IMR-90 (cell line): ENCODE results near the gene HOXD3. TPM values are rescaled to one million over a fixed set of nuclear protein-coding genes. Genes with fewer than 3 reads are reported as not detected.

ENCODE experiments used
- ATAC-seq: fragments of 200-7000 bp; cut with Tn5 transposase; 2 replicates; pipeline ENCODE4 v1.9.1; 2020; ENCODE audit warnings: low read depth, mild to moderate bottlenecking, moderate library complexity
- BruUV-seq: library from RNA; stranded (reverse); fragments of 400-500 nt; replicated peaks from 2 replicates; lab custom pipeline; 2021; lab: Mats Ljungman, UMichigan
- CTCF ChIA-PET: fragments of 300-600 bp; formaldehyde crosslinking; extraction: SDS; loops from one replicate; lab custom pipeline; 2021; ENCODE audit warnings: antibody characterized with exemption; lab: Yijun Ruan, JAX
- POLR2A ChIA-PET: fragments of 300-600 bp; sonication (Branson Sonifier 250); formaldehyde crosslinking; loops from one replicate; lab custom pipeline; 2022; ENCODE audit warnings: antibody characterized with exemption; ENCODE audit not compliant: unreplicated experiment; lab: Charles Lee
- DNase-seq: peaks from one replicate; pipeline ENCODE4 v3.0.0; 2013
- H2AFZ ChIP-seq: replicated peaks from 2 replicates; pipeline ENCODE3; 2013; ENCODE audit warnings: low read length, mild to moderate bottlenecking; ENCODE audit not compliant: poor library complexity
- H2AK5ac ChIP-seq: 2 replicates; pipeline ENCODE4 v1.6.1; 2013; ENCODE audit warnings: low read depth, low read length, inconsistent platforms
- H2AK9ac ChIP-seq: replicated peaks from 2 replicates; pipeline ENCODE3; 2013; ENCODE audit warnings: mild to moderate bottlenecking, low read depth, low read length, moderate library complexity; ENCODE audit not compliant: poor library complexity
- H2BK120ac ChIP-seq: 2 replicates; pipeline ENCODE4 v1.6.1; 2013; ENCODE audit warnings: low read depth, low read length, inconsistent platforms
- H2BK15ac ChIP-seq: 3 replicates; pipeline ENCODE4 v1.6.1; 2013; ENCODE audit warnings: low read depth, low read length, inconsistent platforms
- H2BK20ac ChIP-seq: 2 replicates; pipeline ENCODE4 v1.6.1; 2013; ENCODE audit warnings: low read depth, mild to moderate bottlenecking, inconsistent platforms, low read length, moderate library complexity
- H2BK5ac ChIP-seq: 2 replicates; pipeline ENCODE4 v1.6.1; 2013; ENCODE audit warnings: mild to moderate bottlenecking, low read depth, low read length, inconsistent platforms; ENCODE audit not compliant: poor library complexity, severe bottlenecking
- H3K14ac ChIP-seq: replicated peaks from 2 replicates; pipeline ENCODE4 v1.6.1; 2013; ENCODE audit warnings: low read depth, low read length, inconsistent platforms
- H3K18ac ChIP-seq: 2 replicates; pipeline ENCODE4 v1.6.1; 2013; ENCODE audit warnings: low read depth, low read length, control low read depth
- H3K23ac ChIP-seq: 2 replicates; pipeline ENCODE4 v1.6.1; 2013; ENCODE audit warnings: low read depth, low read length, inconsistent platforms
- H3K27ac ChIP-seq: 2 replicates; pipeline ENCODE4 v1.5.1; 2013; ENCODE audit warnings: mild to moderate bottlenecking, control low read depth, low read length; ENCODE audit not compliant: insufficient read depth
- H3K27me3 ChIP-seq: 2 replicates; pipeline ENCODE4 v1.6.1; 2013; ENCODE audit warnings: low read length; ENCODE audit not compliant: control insufficient read depth, insufficient read depth
- H3K36me3 ChIP-seq: 2 replicates; pipeline ENCODE4 v1.6.1; 2013; ENCODE audit warnings: low read length, mixed read lengths; ENCODE audit not compliant: control insufficient read depth, insufficient read depth
- H3K4ac ChIP-seq: 2 replicates; pipeline ENCODE4 v1.6.1; 2013; ENCODE audit warnings: low read depth, low read length, inconsistent platforms
- H3K4me1 ChIP-seq: 2 replicates; pipeline ENCODE4 v1.6.1; 2013; ENCODE audit warnings: low read length, mixed read lengths; ENCODE audit not compliant: control insufficient read depth, insufficient read depth
- H3K4me2 ChIP-seq: 2 replicates; pipeline ENCODE4 v1.6.1; 2013; ENCODE audit warnings: low read depth, mild to moderate bottlenecking, control low read depth, low read length, moderate library complexity
- H3K4me3 ChIP-seq: 2 replicates; pipeline ENCODE4 v1.5.1; 2013; ENCODE audit warnings: low read depth, mild to moderate bottlenecking, control low read depth, low read length, moderate library complexity; ENCODE audit not compliant: insufficient read depth
- H3K56ac ChIP-seq: 2 replicates; pipeline ENCODE4 v1.6.1; 2013; ENCODE audit warnings: low read length, inconsistent platforms; ENCODE audit not compliant: insufficient read depth; ENCODE audit errors: extremely low read depth
- H3K79me1 ChIP-seq, 2 experiments: 2 replicates each; pipeline ENCODE4 v1.6.1; 2013; ENCODE audit warnings: low read length in 2 of 2, inconsistent platforms in 1 of 2, low read depth in 1 of 2
- H3K9ac ChIP-seq: 2 replicates; pipeline ENCODE4 v1.6.1; 2013; ENCODE audit warnings: low read depth, low read length, control low read depth
- H3K9me1 ChIP-seq: 2 replicates; pipeline ENCODE4 v1.6.1; 2013; ENCODE audit warnings: low read length, inconsistent platforms; ENCODE audit not compliant: insufficient read depth
- H3K9me3 ChIP-seq: 2 replicates; pipeline ENCODE4 v1.6.1; 2013; ENCODE audit warnings: low read length; ENCODE audit not compliant: control insufficient read depth, insufficient read depth
- H4K20me1 ChIP-seq: 2 replicates; pipeline ENCODE4 v1.6.1; 2013; ENCODE audit warnings: low read length, inconsistent platforms; ENCODE audit not compliant: insufficient read depth
- H4K5ac ChIP-seq: 2 replicates; pipeline ENCODE4 v1.6.1; 2013; ENCODE audit warnings: mild to moderate bottlenecking, low read depth, low read length, control low read depth
- H4K8ac ChIP-seq, 2 experiments: 2 replicates each; pipeline ENCODE4 v1.6.1; 2013; ENCODE audit warnings: low read depth in 2 of 2, low read length in 2 of 2, control low read depth in 1 of 2, inconsistent platforms in 1 of 2
- H4K91ac ChIP-seq: 2 replicates; pipeline ENCODE4 v1.6.1; 2013; ENCODE audit warnings: low read depth, low read length, inconsistent platforms; ENCODE audit not compliant: insufficient read depth
- POLR2A ChIP-seq: IDR thresholded peaks from 2 replicates; pipeline ENCODE4 v1.6.1; 2012; ENCODE audit warnings: mild to moderate bottlenecking, low read depth, low read length
- RAD21 ChIP-seq: IDR thresholded peaks from 2 replicates; pipeline ENCODE4 v1.6.1; 2012; ENCODE audit warnings: low read length, improper control_type of control experiment
- RCOR1 ChIP-seq: IDR thresholded peaks from 2 replicates; pipeline ENCODE4 v1.6.1; 2012; ENCODE audit warnings: mild to moderate bottlenecking, low read length, improper control_type of control experiment; ENCODE audit not compliant: insufficient replicate concordance
- WGBS, 2 experiments: methylation state at CpG; one replicate each; pipeline versions ENCODE4 v1.1.5 to v1.1.7; 2013; ENCODE audit warnings: missing lambda C conversion rate in 2 of 2; ENCODE audit not compliant: insufficient read length in 1 of 2; ENCODE audit errors: extremely low coverage in 2 of 2; 5-methylcytosine and 5-hydroxymethylcytosine counted together
- dilution Hi-C: fragments of 300-500 bp; cut with HindIII; formaldehyde crosslinking; loops from one replicate; pipeline ENCODE4 v1.14.3; 2018; ENCODE audit warnings: low sequenced_read_pairs; ENCODE audit not compliant: unreplicated experiment
- in situ Hi-C: fragments of 300-500 bp; cut with MboI; formaldehyde crosslinking; loops from 3 replicates; pipeline ENCODE4 v1.14.3; 2019; ENCODE audit warnings: low sequenced_read_pairs, inconsistent platforms, mixed read lengths
- intact Hi-C: fragments of 100-400 bp; cut with micrococcal nuclease; formaldehyde crosslinking; loops from 2 replicates; pipeline ENCODE4 v1.10.0; 2022
- polyA plus RNA-seq, 3 experiments: library from polyadenylated mRNA; depleted of rRNA; stranded (reverse); fragments of >200 nt; gene quantifications; 2 replicates each; pipeline ENCODE4 v1.2.3, GENCODE V29; 2012; ENCODE audit warnings: low replicate concordance in 1 of 3
- total RNA-seq: library from RNA; depleted of rRNA; stranded (reverse); fragments of >200 nt; gene quantifications from 2 replicates; pipeline ENCODE4 v1.2.3, GENCODE V29; 2012

Gene HOXD3
- total and polyA plus RNA-seq, 2 of the 4 experiments (the other 2 are of a cell fraction): not detected

DNA sequence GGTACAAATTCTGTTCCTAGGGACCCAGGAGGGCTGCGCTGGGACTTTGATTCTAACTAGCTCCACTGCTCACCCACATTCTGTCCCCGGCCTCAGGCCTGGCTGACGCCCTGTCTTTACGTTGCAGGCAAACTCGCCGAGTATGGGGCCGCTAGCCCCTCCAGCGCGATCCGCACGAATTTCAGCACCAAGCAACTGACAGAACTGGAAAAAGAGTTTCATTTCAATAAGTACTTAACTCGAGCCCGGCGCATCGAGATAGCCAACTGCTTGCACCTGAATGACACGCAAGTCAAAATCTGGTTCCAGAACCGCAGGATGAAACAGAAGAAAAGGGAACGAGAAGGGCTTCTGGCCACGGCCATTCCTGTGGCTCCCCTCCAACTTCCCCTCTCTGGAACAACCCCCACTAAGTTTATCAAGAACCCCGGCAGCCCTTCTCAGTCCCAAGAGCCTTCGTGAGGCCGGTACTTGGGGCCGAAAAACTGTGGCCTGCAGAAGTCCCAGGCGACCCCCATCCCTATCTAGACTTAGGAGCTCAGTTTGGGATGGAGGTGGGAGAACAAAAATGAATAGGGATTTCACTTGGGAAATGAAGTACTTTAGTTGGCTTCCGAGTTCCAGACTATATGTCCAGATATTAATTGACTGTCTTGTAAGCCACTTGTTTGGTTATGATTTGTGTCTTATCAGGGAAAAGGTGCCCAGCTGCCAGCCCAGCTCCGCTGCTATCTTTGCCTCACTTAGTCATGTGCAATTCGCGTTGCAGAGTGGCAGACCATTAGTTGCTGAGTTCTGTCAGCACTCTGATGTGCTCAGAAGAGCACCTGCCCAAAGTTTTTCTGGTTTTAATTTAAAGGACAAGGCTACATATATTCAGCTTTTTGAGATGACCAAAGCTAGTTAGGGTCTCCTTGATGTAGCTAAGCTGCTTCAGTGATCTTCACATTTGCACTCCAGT lies 32.9 kb downstream of the HOXD3 start:
- no TSS peak for BruUV-seq
- Histone ChIP-seq H4K20me1 (no peaks in the 10 kb centered on the region), H3K9me1 (no peaks in the 10 kb centered on the region), H4K5ac (no peak overlapping the region), H3K56ac (no peak overlapping the region), H3K27me3 (peaks cover 52% of the 10 kb centered on the region), H3K4me3 (no peak overlapping the region), H2AFZ (no peak overlapping the region), H3K9ac (no peak overlapping the region), H2BK20ac (no peak overlapping the region), H4K8ac (no peak overlapping the region), H3K36me3 (no peaks in the 10 kb centered on the region), H3K9me3 (peaks cover 11% of the 10 kb centered on the region), H3K4me2 (peak overlapping the region; percentile 8; the same call in 1 of the 2 replicates), H4K91ac (no peak overlapping the region), H3K4ac (no peak overlapping the region), H3K23ac (no peak overlapping the region), H2AK5ac (no peak overlapping the region), H3K4me1 (peaks cover 2% of the 10 kb centered on the region; the same call in 1 of the 2 replicates), H3K18ac (no peak overlapping the region), H3K27ac (no peak overlapping the region), H2BK5ac (no peak overlapping the region), H3K79me1 (no peaks in the 10 kb centered on the region), H2BK15ac (no peak overlapping the region), H2AK9ac (no peak overlapping the region), H3K14ac (no peak overlapping the region), H2BK120ac (no peak overlapping the region)
- TF ChIP-seq RAD21 (no peak), POLR2A (no peak), RCOR1 (no peak)
- in situ Hi-C loops: no loop called here
- ATAC-seq (no peak), DNase-seq (no peak)
- dilution Hi-C loops: no loop called here
- CTCF ChIA-PET: interaction anchor here (0.6 kb wide), 1 partner anchor 448 kb away, joined by 4 read pairs; no protein-coding TSS in a partner anchor
- POLR2A ChIA-PET: no interaction called here
- 0% methylated on average over 6 of the region's 28 CpGs; no CpG with 5 or more reads in 1 of the 2 experiments for WGBS, 2 experiments
- intact Hi-C loops: no loop called here
